Nephron progenitor cell (in vitro differentiated cells): ENCODE data around the gene TRIM71.
A peak's percentile ranks its signal among the peaks of the same experiment; 100 is the strongest.

Experiments used
- DNase-seq: peaks from one replicate; pipeline ENCODE4 v3.0.0; 2021
- H3K27ac Mint-ChIP-seq: 2 replicates; pipeline ENCODE4 v1.8.0; 2021; ENCODE audit warnings: mild to moderate bottlenecking, moderate library complexity, mixed read lengths
- H3K27me3 Mint-ChIP-seq: 2 replicates; pipeline ENCODE4 v1.8.0; 2021; ENCODE audit warnings: mild to moderate bottlenecking, low read depth, mixed read lengths; ENCODE audit not compliant: poor library complexity
- H3K36me3 Mint-ChIP-seq: 2 replicates; pipeline ENCODE4 v1.8.0; 2021; ENCODE audit warnings: low read depth, mixed read lengths
- H3K4me1 Mint-ChIP-seq: 2 replicates; pipeline ENCODE4 v1.8.0; 2021; ENCODE audit warnings: mixed read lengths
- H3K4me3 Mint-ChIP-seq: 2 replicates; pipeline ENCODE4 v1.8.0; 2021; ENCODE audit warnings: mild to moderate bottlenecking, moderate library complexity, mixed read lengths
- H3K9me3 Mint-ChIP-seq: 2 replicates; pipeline ENCODE4 v1.8.0; 2021; ENCODE audit warnings: mild to moderate bottlenecking, moderate library complexity, mixed read lengths
- CTCF ChIP-seq: fragments of 200-600 bp; sonication (generic); IDR thresholded peaks from 2 replicates; pipeline ENCODE4 v1.5.0; 2021; ENCODE audit warnings: antibody characterized with exemption

The TRIM71 gene

DNA sequence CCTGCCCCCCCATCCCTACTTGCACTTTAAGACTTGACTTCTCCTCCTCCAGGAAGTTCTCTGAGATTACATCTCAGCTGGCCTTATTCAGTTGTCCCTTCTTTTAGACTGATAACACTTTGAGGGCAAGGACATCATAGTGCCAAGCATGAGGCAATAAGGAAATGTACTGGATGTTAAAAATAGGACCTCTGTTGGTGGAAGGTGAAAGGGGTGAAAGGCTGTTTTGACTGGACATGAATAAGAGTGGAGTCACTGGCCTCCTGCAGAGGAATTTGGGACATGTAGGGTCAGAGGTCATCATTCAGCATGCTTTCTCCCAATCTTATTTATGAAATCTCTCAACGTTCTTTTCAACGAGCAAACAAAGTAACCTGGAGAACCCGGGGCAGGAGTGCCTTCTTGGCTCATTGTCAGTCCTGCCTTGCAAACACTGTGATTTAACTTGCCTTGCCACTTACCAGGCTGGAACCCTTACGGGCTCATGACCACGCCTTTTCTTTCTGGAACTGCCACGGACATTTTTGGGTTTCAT, 38.6 kb downstream of the TRIM71 start:
- peaks cover 5% of the 10 kb centered on the region for H3K9me3 Mint-ChIP-seq
- no peak for TF ChIP-seq CTCF
- no peak overlapping the region for H3K4me3 Mint-ChIP-seq
- peaks cover 81% of the 10 kb centered on the region for H3K4me1 Mint-ChIP-seq
- H3K36me3 Mint-ChIP-seq = peaks cover 60% of the 10 kb centered on the region
- no peak for DNase-seq
- peaks cover 3% of the 10 kb centered on the region for H3K27me3 Mint-ChIP-seq
- H3K27ac Mint-ChIP-seq = peak overlapping the region; percentile 41

- Mint-ChIP-seq H3K4me1 (peaks cover 81% of the 10 kb centered on the region), H3K4me3 (no peak overlapping the region), H3K27me3 (no peaks in the 10 kb centered on the region), H3K36me3 (peaks cover 59% of the 10 kb centered on the region), H3K27ac (peak overlapping the region; percentile 41), H3K9me3 (peaks cover 5% of the 10 kb centered on the region)
- TF ChIP-seq CTCF = no peak
- no peak for DNase-seq
Measured at GRCh38 chr3:32856901-32857507, 39.2 kb downstream of the TRIM71 start.

DNA sequence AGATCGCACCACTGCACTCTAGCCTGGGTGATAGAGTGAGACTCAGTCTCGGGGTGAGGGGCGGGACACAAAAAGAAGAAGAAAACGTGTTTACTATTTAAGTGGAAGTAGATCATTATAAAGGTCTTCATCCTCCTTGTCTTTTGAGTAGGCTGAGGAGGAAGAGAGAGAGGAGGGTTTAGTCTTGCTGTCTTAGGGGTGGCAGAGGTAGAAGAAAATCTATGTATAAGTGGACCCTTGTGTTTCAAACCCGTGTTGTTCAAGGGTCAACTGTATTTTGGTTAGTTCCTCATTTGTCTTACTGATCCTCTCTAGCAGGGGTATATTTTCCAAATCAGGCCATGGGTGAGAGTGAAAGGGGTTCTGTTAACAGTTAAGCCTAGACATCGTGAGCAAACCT, 40.1 kb downstream of the TRIM71 start:
- no peak for TF ChIP-seq CTCF
- Mint-ChIP-seq H3K27ac (peak overlapping the region; percentile 98), H3K4me1 (peaks cover 83% of the 10 kb centered on the region), H3K36me3 (peaks cover 50% of the 10 kb centered on the region), H3K27me3 (no peaks in the 10 kb centered on the region), H3K4me3 (no peak overlapping the region), H3K9me3 (no peaks in the 10 kb centered on the region)
- DNase-seq = no peak

DNA sequence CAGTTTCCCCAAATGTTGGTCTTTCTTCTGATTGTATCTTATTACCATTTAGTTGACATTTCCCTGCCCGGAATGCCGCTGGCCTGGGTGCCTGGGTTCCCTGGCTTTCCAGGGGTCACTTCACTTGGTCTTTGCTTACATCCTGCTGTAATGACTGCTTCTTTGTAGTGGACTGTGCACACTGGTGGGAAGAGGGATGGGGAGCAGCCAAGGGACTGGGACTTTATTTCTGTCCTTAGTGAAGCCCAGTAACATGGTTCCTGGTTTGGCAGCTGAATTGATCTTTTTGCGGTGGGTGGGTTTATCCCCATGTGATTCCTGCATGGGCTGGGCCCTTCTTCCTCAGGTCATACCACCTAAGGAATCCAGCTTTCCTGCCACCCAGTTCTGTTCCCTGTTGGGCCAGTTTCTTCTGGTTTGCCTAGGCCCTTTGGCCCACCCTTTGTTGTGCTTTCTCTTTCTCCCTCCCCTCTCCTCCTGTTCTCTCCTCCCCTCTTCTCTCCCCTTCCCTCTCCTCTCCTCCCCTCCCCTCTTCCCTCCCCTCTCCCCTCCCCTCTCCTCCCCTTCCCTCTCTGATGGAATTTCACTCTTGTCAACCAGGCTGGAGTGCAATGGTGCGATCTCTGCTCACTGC, 41.9 kb downstream of the TRIM71 start:
- no peak overlapping the region for H3K4me3 Mint-ChIP-seq
- DNase-seq = no peak
- no peaks in the 10 kb centered on the region for H3K9me3 Mint-ChIP-seq
- H3K27ac Mint-ChIP-seq = peak overlapping the region; percentile 98
- H3K4me1 Mint-ChIP-seq = peaks cover 87% of the 10 kb centered on the region
- H3K27me3 Mint-ChIP-seq = no peaks in the 10 kb centered on the region
- H3K36me3 Mint-ChIP-seq = peaks cover 44% of the 10 kb centered on the region
- no peak for TF ChIP-seq CTCF

GRCh38 chr3:32860499-32860898, 42.7 kb downstream of the TRIM71 start:
- no peak for TF ChIP-seq CTCF
- no peaks in the 10 kb centered on the region for H3K9me3 Mint-ChIP-seq
- H3K27ac Mint-ChIP-seq = peak overlapping the region; percentile 71
- no peaks in the 10 kb centered on the region for H3K27me3 Mint-ChIP-seq
- H3K36me3 Mint-ChIP-seq = peaks cover 41% of the 10 kb centered on the region
- H3K4me3 Mint-ChIP-seq = peak overlapping the region; percentile 25
- peaks cover 87% of the 10 kb centered on the region for H3K4me1 Mint-ChIP-seq
- DNase-seq = no peak

DNA sequence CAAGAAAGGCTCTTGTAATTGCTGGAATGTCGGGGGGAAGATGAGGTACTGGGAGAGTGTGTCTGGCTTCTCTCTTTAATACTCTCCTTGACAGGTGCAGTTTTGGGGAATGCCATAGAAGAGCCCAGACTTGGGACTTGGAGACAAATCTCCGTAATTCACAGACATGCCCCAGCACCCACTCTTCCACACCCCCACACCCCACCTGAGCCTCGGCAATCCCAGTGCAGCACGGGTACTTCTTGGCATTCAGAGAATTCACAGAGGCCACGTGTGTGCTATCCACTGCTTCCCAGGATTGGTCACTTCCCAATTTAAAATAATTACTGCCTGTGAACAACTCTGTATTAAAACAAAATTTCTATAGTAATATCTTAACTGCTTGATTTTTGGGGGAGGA, 43.9 kb downstream of the TRIM71 start:
- no peak for TF ChIP-seq CTCF
- peaks cover 44% of the 10 kb centered on the region for H3K36me3 Mint-ChIP-seq
- no peak overlapping the region for H3K4me3 Mint-ChIP-seq
- no peaks in the 10 kb centered on the region for H3K27me3 Mint-ChIP-seq
- H3K9me3 Mint-ChIP-seq = no peaks in the 10 kb centered on the region
- peak overlapping the region; percentile 68 for H3K27ac Mint-ChIP-seq
- no peak for DNase-seq
- peaks cover 91% of the 10 kb centered on the region for H3K4me1 Mint-ChIP-seq
